NCI-H187 (cell line): Measurements from ENCODE around the gene IFT122.

Source experiments
- DNase-seq, 2 experiments: peaks; one replicate each; lab custom pipeline; 2025; lab: John Stamatoyannopoulos, UW

IFT122 gene

GRCh38 chr3:129441215-129441614 is 1.2 kb downstream of the IFT122 start:
- DNase-seq, result no peak

- DNase-seq, result no peak
Measured at GRCh38 chr3:129441782-129442181, 1.8 kb downstream of the IFT122 start.

- no peak for DNase-seq
Measured at GRCh38 chr3:129442486-129442885, 2.5 kb downstream of the IFT122 start.

GRCh38 chr3:129442947-129443346 is 2.9 kb downstream of the IFT122 start:
- DNase-seq, result no peak

GRCh38 chr3:129445471-129445870 is 5.4 kb downstream of the IFT122 start:
- DNase-seq, result no peak

- DNase-seq, result no peak
Measured at GRCh38 chr3:129446926-129447325, 6.9 kb downstream of the IFT122 start.

GRCh38 chr3:129448186-129448895 is 8.3 kb downstream of the IFT122 start:
- DNase-seq, result no peak

GRCh38 chr3:129449279-129450115 is 9.5 kb downstream of the IFT122 start:
- DNase-seq, result no peak

GRCh38 chr3:129453732-129454131 is 13.7 kb downstream of the IFT122 start:
- DNase-seq, result no peak

GRCh38 chr3:129460155-129460554 is 20.1 kb downstream of the IFT122 start:
- DNase-seq, result no peak

GRCh38 chr3:129460572-129460971 is 20.5 kb downstream of the IFT122 start:
- DNase-seq, result no peak

GRCh38 chr3:129461022-129461421 is 21.0 kb downstream of the IFT122 start:
- DNase-seq, result no peak

- DNase-seq, result no peak
Measured at GRCh38 chr3:129461461-129462146, 21.6 kb downstream of the IFT122 start.

GRCh38 chr3:129462361-129462968 is 22.4 kb downstream of the IFT122 start:
- DNase-seq, result no peak

- DNase-seq, result no peak
Measured at GRCh38 chr3:129463094-129463493, 23.1 kb downstream of the IFT122 start.

- DNase-seq, result no peak
Measured at GRCh38 chr3:129463716-129464115, 23.7 kb downstream of the IFT122 start.

GRCh38 chr3:129467932-129468331 is 27.9 kb downstream of the IFT122 start:
- no peak for DNase-seq

GRCh38 chr3:129469026-129469425 is 29.0 kb downstream of the IFT122 start:
- no peak for DNase-seq

- no peak for DNase-seq
Measured at GRCh38 chr3:129470861-129471260, 30.8 kb downstream of the IFT122 start.

GRCh38 chr3:129473067-129473768 is 33.2 kb downstream of the IFT122 start:
- no peak for DNase-seq

- no peak for DNase-seq
Measured at GRCh38 chr3:129473769-129474152, 33.7 kb downstream of the IFT122 start.
